Measurements from ENCODE around the gene C5orf52.
"Not testable (repeated sequence)": the region's sequence is repeated elsewhere in the genome, so short reads cannot be mapped to it uniquely, and the experiment has no call there.

The C5orf52 gene

DNA sequence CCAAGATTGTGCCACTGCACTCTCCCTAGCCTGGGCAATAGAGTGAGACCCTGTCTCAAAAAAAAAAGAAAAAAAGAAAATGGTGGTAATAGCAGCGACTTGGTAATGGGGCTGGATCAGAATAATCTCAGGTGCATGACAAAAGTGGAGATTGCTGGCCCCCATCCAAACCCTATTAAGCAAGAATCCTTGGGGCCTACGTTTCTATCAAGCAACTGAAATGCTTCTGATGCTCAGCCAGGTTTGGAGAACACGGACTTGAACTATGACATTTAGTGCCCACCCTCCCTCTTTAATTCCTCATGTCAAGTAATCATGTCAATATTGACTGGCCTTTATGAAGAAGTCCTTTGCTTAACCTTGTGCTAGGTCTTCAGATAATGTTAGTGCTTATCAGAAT lies 6.6 kb downstream of the C5orf52 start:
- H3K4me3 ChIP-seq (ENCODE audit: low read length in 2 of 2) = no peak overlapping the region

DNA sequence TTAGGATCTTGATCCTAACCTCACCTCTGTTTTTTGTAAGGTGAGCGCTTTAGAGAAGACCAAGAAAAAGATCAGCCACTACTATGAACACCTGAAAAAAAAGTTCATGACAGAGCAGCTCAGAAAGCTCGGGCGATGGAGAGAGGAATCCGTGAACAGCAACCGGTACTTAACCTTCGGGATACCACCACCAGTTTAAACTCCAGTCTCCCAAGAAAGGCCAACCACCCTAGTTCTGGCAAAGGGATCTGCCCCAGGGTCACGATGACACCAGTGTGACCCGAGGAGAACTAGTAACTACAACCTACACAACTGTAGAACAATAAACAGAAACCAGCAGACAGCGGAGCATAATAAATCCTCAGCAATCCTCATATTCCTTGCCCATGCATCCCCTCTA lies 8.5 kb downstream of the C5orf52 start:
- no peaks in the 10 kb centered on the region for H3K27me3 ChIP-seq (ENCODE audit: control insufficient read depth in 2 of 2, insufficient read depth in 2 of 2, low read length in 2 of 2)
- no peak overlapping the region for H3K27ac ChIP-seq (ENCODE audit: low read depth in 2 of 2, low read length in 2 of 2)
- H3K9me3 ChIP-seq (ENCODE audit: control insufficient read depth in 2 of 2, low read length in 2 of 2) = no peaks in the 10 kb centered on the region
- H3K4me3 ChIP-seq (ENCODE audit: low read length in 2 of 2) = no peak overlapping the region
- H3K4me1 ChIP-seq (ENCODE audit: control insufficient read depth in 2 of 2, insufficient read depth in 2 of 2, low read length in 2 of 2) = no peaks in the 10 kb centered on the region
- no peak overlapping the region for H3K9ac ChIP-seq (ENCODE audit: low read depth in 1 of 2, low read length in 2 of 2)
- no peaks in the 10 kb centered on the region for H3K36me3 ChIP-seq (ENCODE audit: control insufficient read depth in 2 of 2, insufficient read depth in 2 of 2, low read length in 2 of 2)

More for the DNA sequence above, 6.6 kb downstream of the C5orf52 start:
- Histone ChIP-seq H3K36me3 (ENCODE audit: control insufficient read depth in 2 of 2, insufficient read depth in 2 of 2, low read length in 2 of 2) (no peaks in the 10 kb centered on the region), H3K4me1 (ENCODE audit: control insufficient read depth in 2 of 2, insufficient read depth in 2 of 2, low read length in 2 of 2) (no peaks in the 10 kb centered on the region), H3K27me3 (ENCODE audit: control insufficient read depth in 2 of 2, insufficient read depth in 2 of 2, low read length in 2 of 2) (no peaks in the 10 kb centered on the region), H3K27ac (ENCODE audit: low read depth in 2 of 2, low read length in 2 of 2) (no peak overlapping the region), H3K9me3 (ENCODE audit: control insufficient read depth in 2 of 2, low read length in 2 of 2) (no peaks in the 10 kb centered on the region), H3K9ac (ENCODE audit: low read depth in 1 of 2, low read length in 2 of 2) (no peak overlapping the region)

DNA sequence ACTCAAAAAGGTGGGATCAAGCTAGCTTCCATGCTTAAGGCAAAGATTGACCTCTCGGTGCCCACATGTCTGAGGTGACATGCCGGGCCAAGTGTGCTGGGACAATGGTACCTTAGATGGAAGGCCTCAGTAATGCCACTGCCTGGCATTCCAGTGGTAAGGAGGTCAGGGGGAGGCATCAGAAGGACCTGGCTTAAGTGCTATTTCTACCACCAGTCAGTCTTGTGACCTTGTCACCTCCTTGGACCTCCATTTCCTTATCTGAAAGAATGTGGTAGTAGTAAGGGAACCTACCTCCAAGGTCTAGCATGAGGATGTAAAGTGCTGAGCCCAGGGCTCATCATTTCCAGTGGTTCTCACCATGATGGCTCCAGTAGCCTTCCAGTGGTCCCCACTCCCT lies 8.9 kb downstream of the C5orf52 start:
- Histone ChIP-seq H3K36me3 (ENCODE audit: control insufficient read depth in 2 of 2, insufficient read depth in 2 of 2, low read length in 2 of 2) (no peaks in the 10 kb centered on the region), H3K27me3 (ENCODE audit: control insufficient read depth in 2 of 2, insufficient read depth in 2 of 2, low read length in 2 of 2) (no peaks in the 10 kb centered on the region), H3K9ac (ENCODE audit: low read depth in 1 of 2, low read length in 2 of 2) (no peak overlapping the region), H3K27ac (ENCODE audit: low read depth in 2 of 2, low read length in 2 of 2) (no peak overlapping the region), H3K4me1 (ENCODE audit: control insufficient read depth in 2 of 2, insufficient read depth in 2 of 2, low read length in 2 of 2) (no peaks in the 10 kb centered on the region), H3K9me3 (ENCODE audit: control insufficient read depth in 2 of 2, low read length in 2 of 2) (no peaks in the 10 kb centered on the region), H3K4me3 (ENCODE audit: low read length in 2 of 2) (no peak overlapping the region)

DNA sequence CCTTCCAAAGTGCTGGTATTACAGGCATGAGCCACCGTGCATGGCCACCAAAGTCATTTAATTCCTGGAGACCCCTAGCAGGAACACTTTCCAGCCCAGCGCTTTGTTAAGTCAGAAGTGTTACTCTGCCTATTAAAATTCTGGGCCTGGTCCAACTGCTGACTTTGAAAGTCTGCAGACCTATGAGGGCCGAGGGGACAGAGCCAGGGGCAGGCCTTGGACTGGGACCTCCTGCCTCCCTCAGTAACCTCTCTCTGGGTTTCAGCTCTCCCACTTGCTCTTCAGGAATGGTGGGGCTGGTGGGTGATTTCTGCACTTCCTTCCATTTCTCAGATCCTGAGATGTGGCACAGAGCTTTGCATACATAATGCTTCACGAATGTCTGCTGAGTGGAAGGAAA lies 9.7 kb downstream of the C5orf52 start:
- no peak overlapping the region for H3K27ac ChIP-seq (ENCODE audit: low read depth in 2 of 2, low read length in 2 of 2)
- H3K27me3 ChIP-seq (ENCODE audit: control insufficient read depth in 2 of 2, insufficient read depth in 2 of 2, low read length in 2 of 2) = no peaks in the 10 kb centered on the region
- no peaks in the 10 kb centered on the region for H3K4me1 ChIP-seq (ENCODE audit: control insufficient read depth in 2 of 2, insufficient read depth in 2 of 2, low read length in 2 of 2)
- H3K9ac ChIP-seq (ENCODE audit: low read depth in 1 of 2, low read length in 2 of 2) = no peak overlapping the region
- H3K4me3 ChIP-seq (ENCODE audit: low read length in 2 of 2) = no peak overlapping the region
- H3K9me3 ChIP-seq (ENCODE audit: control insufficient read depth in 2 of 2, low read length in 2 of 2) = no peaks in the 10 kb centered on the region
- H3K36me3 ChIP-seq (ENCODE audit: control insufficient read depth in 2 of 2, insufficient read depth in 2 of 2, low read length in 2 of 2) = no peaks in the 10 kb centered on the region

DNA sequence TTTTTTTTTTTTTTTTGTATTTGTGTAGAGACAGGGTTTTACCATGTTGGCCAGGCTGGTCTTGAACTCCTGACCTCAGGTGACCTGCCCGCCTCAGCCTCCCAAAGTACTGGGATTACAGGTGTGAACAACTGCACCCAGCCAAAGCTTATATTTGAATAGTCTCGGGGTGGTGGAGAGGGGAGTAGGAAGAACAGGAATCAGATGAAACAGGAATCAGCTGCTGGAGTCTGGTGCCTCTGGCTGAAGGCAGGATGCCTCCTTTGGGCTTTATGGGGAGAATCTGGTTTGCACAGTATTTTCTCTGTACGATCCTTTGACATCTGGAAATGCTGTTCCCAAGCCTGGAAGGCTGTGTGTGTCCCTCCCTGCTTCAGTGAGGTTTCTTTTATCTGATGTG lies 10.9 kb downstream of the C5orf52 start:
- Histone ChIP-seq H3K4me1 (ENCODE audit: control insufficient read depth in 2 of 2, insufficient read depth in 2 of 2, low read length in 2 of 2) (peaks cover 0 to 5% of the 10 kb centered on the region in 2 donors), H3K4me3 (ENCODE audit: low read length in 2 of 2) (no peak overlapping the region), H3K9ac (ENCODE audit: low read depth in 1 of 2, low read length in 2 of 2) (no peak overlapping the region), H3K27ac (ENCODE audit: low read depth in 2 of 2, low read length in 2 of 2) (no peak overlapping the region), H3K9me3 (ENCODE audit: control insufficient read depth in 2 of 2, low read length in 2 of 2) (no peaks in the 10 kb centered on the region), H3K36me3 (ENCODE audit: control insufficient read depth in 2 of 2, insufficient read depth in 2 of 2, low read length in 2 of 2) (no peaks in the 10 kb centered on the region), H3K27me3 (ENCODE audit: control insufficient read depth in 2 of 2, insufficient read depth in 2 of 2, low read length in 2 of 2) (no peaks in the 10 kb centered on the region)

DNA sequence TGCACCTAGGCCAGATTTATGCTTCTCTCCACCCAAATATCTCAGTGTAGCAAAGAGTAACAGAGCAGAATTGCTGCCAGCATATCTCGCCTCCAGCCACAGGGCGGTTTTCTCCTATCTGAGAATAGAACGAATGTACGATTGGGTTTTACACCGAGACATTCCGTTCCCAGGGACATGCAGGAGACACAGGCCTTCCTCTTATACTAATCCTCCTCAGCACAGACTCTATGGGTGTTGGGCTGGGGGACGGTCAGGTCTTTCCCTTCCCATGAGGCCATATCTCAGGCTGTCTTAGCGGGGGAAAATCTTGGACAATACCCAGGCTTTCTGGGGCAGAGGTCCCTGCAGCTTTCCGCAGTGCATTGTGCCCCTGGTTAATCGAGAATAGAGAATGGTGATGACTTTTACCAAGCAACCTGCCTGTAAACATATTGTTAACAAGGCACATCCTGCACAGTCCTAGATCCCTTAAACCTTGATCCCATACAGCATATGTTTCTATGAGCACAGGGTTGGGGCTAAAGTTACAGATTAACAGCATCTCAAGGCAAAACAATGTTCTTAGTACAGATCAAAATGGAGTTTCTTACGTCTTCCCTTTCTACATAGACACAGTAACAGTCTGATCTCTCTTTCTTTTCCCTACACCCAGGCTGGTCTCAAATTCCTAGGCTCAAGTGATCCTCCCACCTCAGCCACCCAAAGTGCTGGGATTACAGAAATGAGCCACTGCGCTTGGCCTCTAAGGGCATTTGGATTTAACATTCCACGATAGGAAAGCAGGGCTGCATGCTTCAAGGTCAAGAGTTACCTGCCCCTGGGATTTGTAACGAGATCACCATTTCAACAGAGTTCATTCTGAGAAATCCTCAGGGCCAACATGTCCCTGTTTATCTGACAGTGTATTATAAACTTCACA lies 15.2 kb downstream of the C5orf52 start:
- not testable (repeated sequence) for H3K27ac ChIP-seq (ENCODE audit: low read depth in 2 of 2, low read length in 2 of 2); H3K27me3 ChIP-seq (ENCODE audit: control insufficient read depth in 2 of 2, insufficient read depth in 2 of 2, low read length in 2 of 2); H3K4me1 ChIP-seq (ENCODE audit: control insufficient read depth in 2 of 2, insufficient read depth in 2 of 2, low read length in 2 of 2); H3K9me3 ChIP-seq (ENCODE audit: control insufficient read depth in 2 of 2, low read length in 2 of 2); H3K36me3 ChIP-seq (ENCODE audit: control insufficient read depth in 2 of 2, insufficient read depth in 2 of 2, low read length in 2 of 2); H3K4me3 ChIP-seq (ENCODE audit: low read length in 2 of 2); H3K9ac ChIP-seq (ENCODE audit: low read depth in 1 of 2, low read length in 2 of 2)

DNA sequence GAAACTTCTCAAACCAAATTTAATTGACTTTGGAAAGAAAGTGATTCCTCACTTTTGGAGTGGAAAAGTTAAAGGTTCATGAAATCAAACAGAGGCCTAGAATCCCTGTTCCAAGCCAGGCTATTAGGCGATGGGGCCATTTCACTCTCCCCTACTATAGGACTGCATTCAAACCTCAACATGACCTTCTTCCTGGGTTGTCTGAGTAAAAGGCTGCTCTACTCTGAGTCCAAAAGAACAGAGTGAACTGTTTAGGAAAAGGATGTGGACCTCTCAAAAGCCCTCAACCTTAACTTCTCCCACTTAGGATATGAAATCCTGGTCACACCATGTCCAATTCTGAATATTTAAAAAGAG lies 15.8 kb downstream of the C5orf52 start:
- H3K27ac ChIP-seq (ENCODE audit: low read depth in 2 of 2, low read length in 2 of 2) = no peak overlapping the region

DNA sequence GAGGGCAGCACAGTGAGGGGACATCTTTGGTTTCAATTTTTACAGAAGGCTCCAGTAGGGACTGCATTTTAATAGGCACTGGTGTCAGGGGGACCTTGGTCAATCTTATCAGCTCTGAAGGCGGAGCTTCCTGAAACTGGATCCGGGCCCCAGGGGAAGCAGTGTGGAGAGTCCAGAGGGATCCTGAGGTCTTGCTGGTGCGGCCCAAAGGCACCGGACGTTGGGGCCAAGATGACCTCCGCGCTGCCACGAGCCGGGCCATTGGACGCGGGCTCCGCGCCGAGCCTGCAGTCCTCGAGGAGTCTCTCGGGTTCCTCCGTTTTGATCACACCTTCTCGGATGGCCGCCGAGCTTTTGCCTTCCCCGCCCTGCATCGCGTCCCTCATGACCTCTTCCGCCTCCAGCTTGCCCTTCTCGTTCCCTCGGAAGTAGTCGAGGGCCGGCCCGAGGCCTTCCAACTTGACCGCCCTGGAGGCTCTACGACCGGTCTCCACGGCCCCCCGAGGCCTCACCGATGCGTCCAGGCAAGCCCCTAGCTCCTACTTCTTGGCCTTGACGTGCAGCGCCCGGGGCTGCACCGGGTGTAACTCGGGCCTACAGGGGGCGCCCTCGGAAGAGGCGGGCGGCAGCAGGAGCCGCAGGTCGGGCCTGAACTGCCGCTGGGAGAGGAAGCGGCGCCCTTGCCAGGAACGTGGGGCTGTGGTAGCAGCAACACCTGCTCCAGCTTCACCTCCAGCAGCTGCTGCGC lies 18.8 kb downstream of the C5orf52 start:
- Histone ChIP-seq H3K36me3 (ENCODE audit: control insufficient read depth in 2 of 2, insufficient read depth in 2 of 2, low read length in 2 of 2) (no peaks in the 10 kb centered on the region), H3K9me3 (ENCODE audit: control insufficient read depth in 2 of 2, low read length in 2 of 2) (no peaks in the 10 kb centered on the region), H3K27ac (ENCODE audit: low read depth in 2 of 2, low read length in 2 of 2) (no peak overlapping the region), H3K27me3 (ENCODE audit: control insufficient read depth in 2 of 2, insufficient read depth in 2 of 2, low read length in 2 of 2) (no peaks in the 10 kb centered on the region), H3K4me3 (ENCODE audit: low read length in 2 of 2) (no peak overlapping the region), H3K9ac (ENCODE audit: low read depth in 1 of 2, low read length in 2 of 2) (no peak overlapping the region), H3K4me1 (ENCODE audit: control insufficient read depth in 2 of 2, insufficient read depth in 2 of 2, low read length in 2 of 2) (peaks cover 0 to 5% of the 10 kb centered on the region in 2 donors)

More for the DNA sequence above, 15.8 kb downstream of the C5orf52 start:
- no peak overlapping the region for H3K9ac ChIP-seq (ENCODE audit: low read depth in 1 of 2, low read length in 2 of 2)
- H3K4me1 ChIP-seq (ENCODE audit: control insufficient read depth in 2 of 2, insufficient read depth in 2 of 2, low read length in 2 of 2) = peaks cover 0 to 5% of the 10 kb centered on the region in 2 donors
- H3K36me3 ChIP-seq (ENCODE audit: control insufficient read depth in 2 of 2, insufficient read depth in 2 of 2, low read length in 2 of 2) = no peaks in the 10 kb centered on the region
- H3K9me3 ChIP-seq (ENCODE audit: control insufficient read depth in 2 of 2, low read length in 2 of 2) = no peaks in the 10 kb centered on the region
- H3K27me3 ChIP-seq (ENCODE audit: control insufficient read depth in 2 of 2, insufficient read depth in 2 of 2, low read length in 2 of 2) = no peaks in the 10 kb centered on the region
- no peak overlapping the region for H3K4me3 ChIP-seq (ENCODE audit: low read length in 2 of 2)

DNA sequence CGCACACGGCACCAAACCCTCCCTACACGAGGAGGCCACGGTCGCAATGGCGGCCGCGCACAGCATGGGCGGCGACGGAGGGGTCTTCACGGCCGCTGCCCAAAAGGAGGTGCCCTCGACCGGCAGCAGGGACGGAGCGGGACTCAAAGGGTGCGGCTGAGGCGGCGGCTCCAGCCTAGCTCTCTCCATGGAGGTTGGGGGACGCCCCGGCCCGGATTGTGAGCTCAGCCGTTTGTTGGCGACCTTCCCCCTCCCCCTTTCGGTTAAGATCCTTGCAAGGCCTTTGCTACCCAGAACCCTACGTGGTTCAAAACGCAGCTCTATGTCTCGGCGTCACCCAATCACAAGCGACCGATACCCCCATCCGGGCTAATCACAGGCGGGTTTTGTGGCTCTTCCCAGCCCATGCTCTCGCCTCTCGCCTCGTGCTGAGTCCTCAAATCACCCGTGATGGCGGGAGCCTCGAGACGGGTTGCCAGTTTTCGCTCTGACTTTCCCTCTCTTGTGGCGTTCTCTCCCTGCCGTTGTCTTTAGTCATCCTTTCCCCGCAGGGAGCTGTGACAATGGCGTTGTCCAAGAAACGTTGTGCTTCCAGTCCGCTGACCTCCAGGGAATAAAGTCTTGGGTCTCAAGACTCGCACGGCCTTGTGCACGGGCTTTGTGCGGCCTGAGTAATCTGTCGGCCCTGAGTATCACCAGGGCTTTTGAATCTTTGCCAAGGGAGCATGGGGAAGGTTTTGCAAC lies 19.5 kb downstream of the C5orf52 start:
- H3K4me3 ChIP-seq (ENCODE audit: low read length in 2 of 2) = no peak overlapping the region
- no peak overlapping the region for H3K9ac ChIP-seq (ENCODE audit: low read depth in 1 of 2, low read length in 2 of 2)
- peaks cover 0 to 5% of the 10 kb centered on the region in 2 donors for H3K4me1 ChIP-seq (ENCODE audit: control insufficient read depth in 2 of 2, insufficient read depth in 2 of 2, low read length in 2 of 2)
- no peaks in the 10 kb centered on the region for H3K36me3 ChIP-seq (ENCODE audit: control insufficient read depth in 2 of 2, insufficient read depth in 2 of 2, low read length in 2 of 2)
- no peak overlapping the region for H3K27ac ChIP-seq (ENCODE audit: low read depth in 2 of 2, low read length in 2 of 2)
- H3K27me3 ChIP-seq (ENCODE audit: control insufficient read depth in 2 of 2, insufficient read depth in 2 of 2, low read length in 2 of 2) = no peaks in the 10 kb centered on the region
- no peaks in the 10 kb centered on the region for H3K9me3 ChIP-seq (ENCODE audit: control insufficient read depth in 2 of 2, low read length in 2 of 2)

DNA sequence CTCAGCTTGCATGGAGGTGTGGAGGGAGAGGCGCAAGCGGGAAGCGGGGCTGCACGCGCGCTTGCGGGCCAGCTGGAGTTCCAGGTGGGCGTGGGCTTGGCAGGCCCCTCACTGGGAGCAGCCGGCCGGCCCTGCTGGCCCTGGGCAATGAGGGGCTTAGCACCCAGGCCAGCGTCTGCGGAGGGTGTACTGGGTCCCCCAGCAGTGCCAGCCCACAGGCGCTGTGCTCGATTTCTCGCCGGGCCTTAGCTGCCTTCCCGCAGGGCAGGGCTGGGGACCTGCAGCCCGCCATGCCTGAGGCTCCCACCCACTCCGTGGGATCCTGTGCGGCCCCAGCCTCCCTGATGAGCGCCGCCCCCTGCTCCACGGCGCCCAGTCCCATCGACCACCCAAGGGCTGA lies 22.5 kb downstream of the C5orf52 start:
- not testable (repeated sequence) for H3K9ac ChIP-seq (ENCODE audit: low read depth in 1 of 2, low read length in 2 of 2); H3K9me3 ChIP-seq (ENCODE audit: control insufficient read depth in 2 of 2, low read length in 2 of 2); H3K27me3 ChIP-seq (ENCODE audit: control insufficient read depth in 2 of 2, insufficient read depth in 2 of 2, low read length in 2 of 2); H3K27ac ChIP-seq (ENCODE audit: low read depth in 2 of 2, low read length in 2 of 2); H3K4me1 ChIP-seq (ENCODE audit: control insufficient read depth in 2 of 2, insufficient read depth in 2 of 2, low read length in 2 of 2); H3K36me3 ChIP-seq (ENCODE audit: control insufficient read depth in 2 of 2, insufficient read depth in 2 of 2, low read length in 2 of 2); H3K4me3 ChIP-seq (ENCODE audit: low read length in 2 of 2)
